Activated naive CD4-positive, alpha-beta T cell treated with anti-CD3 and anti-CD28 coated beads, Interleukin-2, amount 50 U/mL, for 24 hours (primary cell): ENCODE results near the gene CSTF2.

ENCODE experiments used
- H3K27ac Mint-ChIP-seq: one replicate; pipeline ENCODE4 v1.8.0; 2021; ENCODE audit warnings: mild to moderate bottlenecking, mixed read lengths
- H3K27me3 Mint-ChIP-seq: one replicate; pipeline ENCODE4 v1.8.0; 2021; ENCODE audit warnings: mixed read lengths
- H3K36me3 Mint-ChIP-seq: one replicate; pipeline ENCODE4 v1.8.0; 2021; ENCODE audit warnings: mixed read lengths
- H3K4me1 Mint-ChIP-seq: one replicate; pipeline ENCODE4 v1.8.0; 2021; ENCODE audit warnings: mixed read lengths
- H3K4me3 Mint-ChIP-seq: one replicate; pipeline ENCODE4 v1.8.0; 2021; ENCODE audit warnings: mild to moderate bottlenecking, mixed read lengths
- H3K9me3 Mint-ChIP-seq: one replicate; pipeline ENCODE4 v1.8.0; 2021; ENCODE audit warnings: mixed read lengths

CSTF2 gene

DNA sequence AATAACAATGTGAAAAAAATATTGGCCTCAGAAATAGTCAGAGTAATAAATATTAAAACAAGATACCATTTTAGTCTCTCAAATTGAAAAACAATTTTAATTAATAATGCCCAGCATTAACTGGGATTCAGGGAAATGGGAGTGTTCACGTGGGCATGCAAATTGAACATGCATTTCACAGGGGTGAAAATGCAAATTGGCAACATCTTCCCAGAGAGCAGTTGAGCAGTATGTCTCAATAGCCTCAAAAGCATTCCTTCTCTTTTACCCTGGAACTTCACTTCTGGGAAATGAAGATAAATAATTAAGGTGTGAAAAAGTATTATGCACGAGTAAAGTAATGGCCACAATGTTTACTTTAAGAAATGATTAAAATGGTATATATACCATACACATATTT lies 32.6 kb downstream of the CSTF2 start:
- Mint-ChIP-seq H3K27ac (no peak overlapping the region), H3K27me3 (no peaks in the 10 kb centered on the region), H3K9me3 (peaks cover 4% of the 10 kb centered on the region), H3K36me3 (no peaks in the 10 kb centered on the region), H3K4me1 (no peaks in the 10 kb centered on the region), H3K4me3 (no peak overlapping the region)

DNA sequence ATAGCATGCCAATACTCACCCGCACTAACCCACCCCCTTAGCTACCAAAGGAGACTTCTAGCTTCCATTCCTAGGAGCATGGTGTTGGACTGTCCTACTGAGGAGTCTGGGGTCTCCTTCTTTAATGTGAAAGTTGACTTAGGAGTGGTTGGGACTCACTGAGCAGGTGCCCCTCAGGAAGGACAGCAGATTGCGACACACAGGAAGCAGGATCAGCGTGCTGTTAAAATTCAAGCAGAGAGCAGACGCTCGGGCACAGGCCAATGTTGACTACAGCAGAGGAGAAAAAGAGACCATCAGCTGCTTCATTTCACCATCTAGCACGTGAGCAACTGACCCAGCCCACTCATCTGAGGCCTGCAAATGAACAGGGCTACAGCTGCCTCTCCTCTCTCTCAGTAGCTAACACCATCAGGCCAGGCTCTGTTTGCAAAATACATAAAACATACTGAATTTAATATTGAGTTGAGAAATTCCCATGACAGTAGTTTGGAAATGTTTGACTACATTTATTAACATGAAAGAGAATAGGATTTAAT lies 43.2 kb downstream of the CSTF2 start:
- Mint-ChIP-seq H3K4me1 (no peaks in the 10 kb centered on the region), H3K4me3 (no peak overlapping the region), H3K9me3 (no peaks in the 10 kb centered on the region), H3K36me3 (no peaks in the 10 kb centered on the region), H3K27ac (no peak overlapping the region), H3K27me3 (no peaks in the 10 kb centered on the region)

DNA sequence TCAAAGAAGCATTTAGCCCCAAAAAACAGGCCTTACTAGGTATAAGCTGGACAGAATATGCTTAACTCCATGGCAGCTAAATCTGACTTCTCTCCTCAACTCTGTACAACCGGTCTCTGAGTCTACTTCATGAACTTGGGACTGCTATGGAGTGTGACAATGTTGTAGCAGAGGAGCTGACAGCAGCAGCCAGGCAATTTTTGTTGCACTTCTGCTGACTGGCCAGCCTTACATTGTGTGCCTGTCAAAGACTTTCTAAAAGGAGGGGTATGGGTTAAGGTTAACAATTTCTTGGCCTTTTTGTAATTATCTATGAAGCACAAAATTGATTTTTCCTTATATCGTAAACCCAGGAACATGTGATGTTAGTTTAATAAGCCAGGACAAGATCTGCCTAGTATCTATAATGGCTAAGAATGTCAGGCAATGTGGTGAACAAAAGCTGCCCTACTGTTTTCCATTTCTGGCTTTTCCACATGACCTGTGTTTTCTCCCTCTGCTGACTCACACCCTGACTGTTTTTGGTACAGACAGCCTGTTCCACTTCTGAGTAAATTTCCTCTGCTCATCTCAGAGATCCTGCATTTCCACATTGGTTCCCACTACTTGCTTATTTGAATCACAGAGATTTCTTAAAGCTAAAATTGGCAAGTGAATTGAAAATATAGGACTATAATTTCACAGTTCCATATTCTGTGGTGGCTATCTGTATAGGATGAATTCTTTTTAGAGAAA lies 44.6 kb downstream of the CSTF2 start:
- H3K4me3 Mint-ChIP-seq = no peak overlapping the region
- no peaks in the 10 kb centered on the region for H3K9me3 Mint-ChIP-seq
- no peaks in the 10 kb centered on the region for H3K27me3 Mint-ChIP-seq
- H3K27ac Mint-ChIP-seq = no peak overlapping the region
- H3K36me3 Mint-ChIP-seq = no peaks in the 10 kb centered on the region
- no peaks in the 10 kb centered on the region for H3K4me1 Mint-ChIP-seq

DNA sequence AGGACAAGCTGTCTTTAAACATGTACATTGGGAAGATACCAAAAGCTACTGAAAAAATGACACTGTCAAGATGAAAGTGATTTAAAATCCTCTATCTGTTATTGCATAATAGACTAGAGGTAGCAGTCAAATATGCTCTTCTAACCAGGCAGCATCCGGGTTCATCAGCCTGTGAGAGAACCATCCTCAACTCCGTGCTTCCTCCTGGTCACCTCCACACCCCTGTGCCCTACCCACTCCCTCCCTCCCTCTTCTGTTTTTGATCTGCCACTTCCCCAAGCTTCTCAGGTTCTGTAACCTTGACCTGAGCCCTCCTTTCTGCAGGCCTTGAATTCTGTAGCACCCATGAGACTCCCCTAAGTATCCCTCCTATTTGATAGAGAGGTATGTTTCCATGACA lies 48.1 kb downstream of the CSTF2 start:
- Mint-ChIP-seq H3K4me3 (no peak overlapping the region), H3K27ac (no peak overlapping the region), H3K4me1 (no peaks in the 10 kb centered on the region)

DNA sequence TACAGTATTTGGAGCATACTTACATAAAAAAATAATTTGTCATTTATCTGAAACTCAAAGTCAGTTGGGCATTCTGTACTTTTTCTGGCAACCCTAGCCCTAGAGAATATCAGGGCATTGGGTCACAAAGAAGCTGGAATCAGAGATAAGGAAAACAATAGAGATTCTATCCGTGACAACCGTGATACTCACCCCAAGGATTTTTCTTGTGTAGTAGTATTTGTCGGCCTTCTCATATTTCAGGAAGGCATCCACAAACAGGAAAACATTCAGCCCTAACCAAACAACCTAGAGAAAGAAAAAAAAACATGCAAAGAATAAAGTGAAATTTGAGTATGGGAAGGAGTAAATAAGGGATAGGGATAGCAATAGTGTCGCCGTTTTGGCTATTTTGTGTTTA lies 50.3 kb downstream of the CSTF2 start:
- H3K4me3 Mint-ChIP-seq = no peak overlapping the region
- H3K27ac Mint-ChIP-seq = no peak overlapping the region
- H3K36me3 Mint-ChIP-seq = no peaks in the 10 kb centered on the region
- no peaks in the 10 kb centered on the region for H3K27me3 Mint-ChIP-seq
- H3K4me1 Mint-ChIP-seq = no peaks in the 10 kb centered on the region
- no peaks in the 10 kb centered on the region for H3K9me3 Mint-ChIP-seq

More for the DNA sequence above, 48.1 kb downstream of the CSTF2 start:
- Mint-ChIP-seq H3K36me3 (no peaks in the 10 kb centered on the region), H3K9me3 (no peaks in the 10 kb centered on the region), H3K27me3 (no peaks in the 10 kb centered on the region)

DNA sequence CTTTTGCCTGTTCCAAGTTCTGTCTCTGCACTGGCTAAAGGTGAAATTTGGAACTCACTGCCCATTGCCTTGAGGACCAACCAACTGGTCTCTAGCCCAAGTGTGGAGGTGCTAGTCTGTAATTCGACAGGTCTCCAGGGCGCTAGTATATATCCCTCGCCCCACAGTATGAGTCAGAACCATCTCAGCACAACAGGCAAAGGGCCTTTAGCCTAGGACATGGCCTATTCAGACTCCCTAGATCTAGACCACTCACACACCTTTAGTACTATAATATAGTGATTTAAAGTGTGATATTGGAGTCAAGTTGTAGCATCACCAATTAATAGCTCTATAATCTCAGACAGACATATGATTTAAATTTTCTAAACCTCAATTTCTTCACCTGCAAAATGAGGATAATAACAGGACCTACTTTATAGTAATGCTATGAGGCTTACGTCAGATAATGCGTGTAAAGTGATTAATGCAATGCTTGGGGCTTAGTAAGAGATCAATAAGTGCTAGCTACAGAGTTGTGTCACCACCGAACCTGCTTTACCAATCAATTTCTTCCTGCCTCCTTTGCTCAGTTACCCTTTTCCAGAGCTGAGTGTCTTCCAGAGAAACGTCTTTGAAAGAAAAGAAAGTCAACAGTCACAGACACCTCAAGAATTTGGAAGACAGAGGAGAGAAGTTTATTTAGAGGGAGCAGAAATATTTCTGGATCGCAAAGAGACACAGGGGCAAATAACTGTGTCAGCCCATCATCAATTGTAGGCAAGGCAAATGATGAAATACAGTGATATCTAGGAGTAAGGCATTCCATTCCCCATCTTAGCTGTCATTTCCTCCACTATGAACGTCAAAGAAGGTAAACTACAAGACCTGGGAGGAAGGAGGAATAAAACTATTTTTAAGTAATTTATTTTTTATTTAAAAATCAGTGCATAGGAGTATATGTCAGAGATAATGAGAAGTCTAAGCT lies 51.7 kb downstream of the CSTF2 start:
- Mint-ChIP-seq H3K4me3 (no peak overlapping the region), H3K27ac (no peak overlapping the region), H3K27me3 (no peaks in the 10 kb centered on the region), H3K9me3 (no peaks in the 10 kb centered on the region), H3K4me1 (no peaks in the 10 kb centered on the region), H3K36me3 (no peaks in the 10 kb centered on the region)

DNA sequence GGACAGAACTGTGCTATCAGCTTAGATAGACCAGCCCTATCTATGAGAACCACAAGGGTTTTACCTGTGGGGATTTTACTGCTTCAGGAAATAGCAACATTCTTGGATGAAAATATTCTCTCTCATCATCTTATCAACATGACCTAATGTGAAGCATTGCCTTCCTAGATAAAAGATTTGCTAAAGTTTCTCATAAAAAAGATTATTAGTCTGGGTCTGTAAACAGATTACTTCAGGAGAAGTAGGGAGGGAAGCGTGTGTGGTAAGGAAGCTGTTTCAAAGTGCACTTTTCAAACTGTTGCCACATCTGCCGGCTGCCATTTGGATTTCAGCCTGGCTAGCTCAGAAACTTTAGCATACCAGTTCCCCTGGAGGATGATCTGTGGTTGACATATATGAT lies 54.1 kb downstream of the CSTF2 start, which contains the start of gene NOX1:
NOX1 (minus strand) TSS at position 35 of the 400 bp plus-strand sequence. CDS start 220 bp downstream, outside the sequence.
- H3K4me3 Mint-ChIP-seq = no peak within 1 kb of the TSS
- peaks cover 1% of the 10 kb centered on the region for H3K27me3 Mint-ChIP-seq
- no peaks in the 10 kb centered on the region for H3K9me3 Mint-ChIP-seq
- no peaks in the 10 kb centered on the region for H3K36me3 Mint-ChIP-seq
- H3K4me1 Mint-ChIP-seq = no peaks in the 10 kb centered on the region
- H3K27ac Mint-ChIP-seq = no peak within 1 kb of the TSS

DNA sequence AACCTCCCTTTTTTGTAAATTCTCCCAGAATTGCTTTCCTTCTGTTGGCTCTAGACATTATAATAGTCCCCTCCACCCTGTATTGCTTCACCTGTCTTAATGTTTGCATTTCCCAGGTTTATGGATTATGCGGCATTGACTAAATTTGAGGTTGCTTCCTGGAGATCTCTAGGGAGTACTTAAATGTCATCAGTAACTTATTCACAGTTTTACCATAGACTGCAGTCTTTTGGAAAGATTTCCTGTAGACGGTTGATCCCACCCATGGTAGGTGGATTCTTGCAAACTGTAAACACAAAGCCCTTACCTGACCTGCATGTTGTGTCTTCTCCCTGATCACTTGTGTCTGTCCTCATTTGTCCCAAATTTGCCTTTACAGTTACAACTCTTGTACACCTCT lies 60.2 kb downstream of the CSTF2 start:
- Mint-ChIP-seq H3K4me3 (no peak overlapping the region), H3K4me1 (peaks cover 3% of the 10 kb centered on the region), H3K9me3 (no peaks in the 10 kb centered on the region), H3K27ac (no peak overlapping the region), H3K36me3 (no peaks in the 10 kb centered on the region), H3K27me3 (peaks cover 1% of the 10 kb centered on the region)

DNA sequence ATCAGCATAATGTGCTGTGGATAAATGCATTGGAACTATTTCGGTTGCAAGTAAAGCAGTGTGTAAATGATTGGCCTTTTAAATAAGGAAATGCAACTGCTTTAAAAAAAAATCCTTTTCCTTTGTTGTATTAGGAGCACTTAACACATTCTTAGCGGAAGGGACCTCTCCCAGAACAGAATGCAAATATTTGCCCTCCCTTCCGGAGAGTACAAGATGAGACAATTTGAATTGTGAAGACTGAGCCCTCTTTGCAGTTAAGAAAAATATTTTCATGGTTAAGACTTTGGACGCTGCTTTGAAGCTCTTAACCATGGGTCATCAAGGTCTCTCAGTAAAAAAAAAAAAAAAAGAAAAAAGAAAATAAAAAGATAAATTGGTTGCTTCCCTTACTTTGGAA lies 63.5 kb downstream of the CSTF2 start:
- no peak overlapping the region for H3K27ac Mint-ChIP-seq
- H3K4me1 Mint-ChIP-seq = peaks cover 3% of the 10 kb centered on the region
- no peaks in the 10 kb centered on the region for H3K27me3 Mint-ChIP-seq
- H3K36me3 Mint-ChIP-seq = no peaks in the 10 kb centered on the region
- H3K4me3 Mint-ChIP-seq = no peak overlapping the region
- no peaks in the 10 kb centered on the region for H3K9me3 Mint-ChIP-seq
